Panc1 (cell line): ENCODE measurements around the gene LGALS4. TPM values are rescaled to one million over a fixed set of nuclear protein-coding genes. Genes with fewer than 3 reads are reported as not detected.

Source experiments
- ATAC-seq: fragments of 200-7000 bp; cut with Tn5 transposase; 2 replicates; pipeline ENCODE4 v1.9.1; 2020; ENCODE audit warnings: mild to moderate bottlenecking, moderate library complexity
- BruUV-seq: library from RNA; stranded (reverse); fragments of 400-500 nt; replicated peaks from 2 replicates; lab custom pipeline; 2021; lab: Mats Ljungman, UMichigan
- CTCF ChIA-PET: fragments of 300-600 bp; sonication (Branson Sonifier 250); formaldehyde crosslinking; loops from one replicate; lab custom pipeline; 2022; ENCODE audit warnings: antibody characterized with exemption; lab: Charles Lee
- POLR2A ChIA-PET: fragments of 300-600 bp; sonication (Branson Sonifier 250); formaldehyde crosslinking; loops from one replicate; lab custom pipeline; 2022; ENCODE audit warnings: antibody characterized with exemption; lab: Charles Lee
- DNase-seq: peaks from one replicate; pipeline ENCODE4 v3.0.0-alpha.2; 2010; ENCODE audit warnings: low read depth, low spot score
- H3K27ac ChIP-seq: 2 replicates; pipeline ENCODE4 v1.5.1; 2011; ENCODE audit warnings: mild to moderate bottlenecking, low read length, inconsistent platforms
- H3K27me3 ChIP-seq: fragments of 200-500 bp; sonication (Bioruptor generic); 2 replicates; pipeline ENCODE4 v1.6.0; 2014; ENCODE audit warnings: low read length, inconsistent platforms; ENCODE audit not compliant: control insufficient read depth, insufficient read depth
- H3K36me3 ChIP-seq: fragments of 200-500 bp; sonication (Bioruptor generic); 2 replicates; pipeline ENCODE4 v1.5.1; 2014; ENCODE audit warnings: inconsistent platforms, mild to moderate bottlenecking, low read length, moderate library complexity; ENCODE audit not compliant: control insufficient read depth, insufficient read depth
- H3K4me1 ChIP-seq: 2 replicates; pipeline ENCODE4 v1.5.1; 2011; ENCODE audit warnings: inconsistent platforms, mild to moderate bottlenecking, low read length, moderate library complexity; ENCODE audit not compliant: control insufficient read depth, insufficient read depth
- H3K4me3 ChIP-seq, 2 experiments: 2 replicates each; pipeline ENCODE4 v1.5.1; 2011 to 2012; ENCODE audit warnings: low read depth in 2 of 2, low read length in 2 of 2, mild to moderate bottlenecking in 2 of 2, inconsistent platforms in 1 of 2, moderate library complexity in 1 of 2
- H3K9me3 ChIP-seq: fragments of 200-500 bp; sonication (Bioruptor generic); 2 replicates; pipeline ENCODE4 v1.5.1; 2014; ENCODE audit warnings: low read depth, mild to moderate bottlenecking, inconsistent platforms, low read length, moderate library complexity; ENCODE audit not compliant: control insufficient read depth, insufficient read depth
- CTCF ChIP-seq: fragments of 450-650 bp; IDR thresholded peaks from 2 replicates; pipeline ENCODE4 v1.5.1; 2017; ENCODE audit warnings: mild to moderate bottlenecking
- POLR2AphosphoS5 ChIP-seq: IDR thresholded peaks from 2 replicates; pipeline ENCODE4 v1.6.1; 2012; ENCODE audit warnings: mild to moderate bottlenecking, low read depth, low read length, moderate library complexity
- REST ChIP-seq, 2 experiments: IDR thresholded peaks; 2 replicates each; pipeline ENCODE4 v1.6.1; 2011 to 2012; ENCODE audit warnings: low read depth in 2 of 2, control low read depth in 1 of 2, low read length in 1 of 2, mild to moderate bottlenecking in 1 of 2, moderate library complexity in 1 of 2; ENCODE audit not compliant: insufficient read depth in 1 of 2
- TCF7L2 ChIP-seq: IDR thresholded peaks from 2 replicates; pipeline ENCODE4 v1.6.1; 2011; ENCODE audit warnings: mild to moderate bottlenecking, low read depth, low read length, inconsistent platforms
- in situ Hi-C: cut with HindIII; loops from 2 replicates; pipeline ENCODE4 v1.10.0; 2016; ENCODE audit warnings: low sequenced_read_pairs, low pct_unique_long_range_greater_than_20kb
- intact Hi-C: fragments of 100-400 bp; cut with micrococcal nuclease; formaldehyde crosslinking; loops from one replicate; pipeline ENCODE4 v1.10.0; 2022; ENCODE audit not compliant: unreplicated experiment
- total RNA-seq: library from RNA; stranded (reverse); gene quantifications from one replicate; pipeline ENCODE4 v1.2.1, GENCODE V29; 2021; ENCODE audit not compliant: unreplicated experiment

The LGALS4 gene
- total RNA-seq, 1 experiment from 2014 or later = 3.9 TPM

GRCh38 chr19:38769635-38770211, 43.0 kb downstream of the LGALS4 start:
- no peak for TF ChIP-seq TCF7L2
- no peak; the same call in 1 of the 2 replicates for TF ChIP-seq CTCF
- 0 out of 4 replicates have a peak, but pooled peaks of 1 of the 2 experiments have one; percentile 45 for TF ChIP-seq REST (IDR thresholded peaks at IDR 0.05; ENCODE audit: insufficient read depth in 1 of 2, low read depth in 2 of 2, low read length in 1 of 2)
- TF ChIP-seq POLR2AphosphoS5 = 0 out of 2 replicates have a peak, but pooled peaks have one; percentile 29
- in situ Hi-C loops (loop anchor here (5.0 to 10.0 kb wide), 3 partner anchors 68 to 242 kb away; partner anchors contain the start of genes MRPS12 and SARS2), intact Hi-C loops (no loop called here)
- no TSS peak for BruUV-seq
- H3K36me3 ChIP-seq = no peaks in the 10 kb centered on the region
- H3K4me3 ChIP-seq = no peak overlapping the region
- ChIA-PET CTCF (interaction anchor here (0.5 to 1.5 kb wide), 17 partner anchors 8 to 309 kb away, joined by 3 to 27 read pairs (median 4); no protein-coding TSS in a partner anchor), POLR2A (no interaction called here)
- DNase-seq (no peak), ATAC-seq (peak; percentile 62)
- H3K4me1 ChIP-seq = peaks cover 4% of the 10 kb centered on the region; the same call in 1 of the 2 replicates
- peak overlapping the region; percentile 48; the same call in 1 of the 2 replicates for H3K27ac ChIP-seq
- no peaks in the 10 kb centered on the region for H3K9me3 ChIP-seq
- no peaks in the 10 kb centered on the region for H3K27me3 ChIP-seq

GRCh38 chr19:38766276-38767047, 46.3 kb downstream of the LGALS4 start:
- ATAC-seq = no peak
- ChIA-PET POLR2A (interaction anchor here (0.7 kb wide), 1 partner anchor 53 kb away, joined by 3 read pairs; no protein-coding TSS in a partner anchor), CTCF (no interaction called here)
- Histone ChIP-seq H3K4me3 (no peak overlapping the region), H3K4me1 (no peaks in the 10 kb centered on the region), H3K27me3 (no peaks in the 10 kb centered on the region), H3K9me3 (no peaks in the 10 kb centered on the region), H3K27ac (no peak overlapping the region), H3K36me3 (no peaks in the 10 kb centered on the region)
- in situ Hi-C loops = loop anchor here (5.0 kb wide), 2 partner anchors 71 to 239 kb away; no protein-coding TSS in a partner anchor
- no peak for DNase-seq
- intact Hi-C loops = no loop called here
- no TSS peak for BruUV-seq
- TF ChIP-seq TCF7L2 = no peak
- no peak for TF ChIP-seq REST (IDR thresholded peaks at IDR 0.05; ENCODE audit: insufficient read depth in 1 of 2, low read depth in 2 of 2, low read length in 1 of 2)
